ENCODE data around the gene AHSA1. TPM values are rescaled to one million over a fixed set of nuclear protein-coding genes. Genes with fewer than 3 reads are reported as not detected.

The AHSA1 gene
- total and polyA plus RNA-seq, 2 of the 8 experiments (the other 6 are each of a cell fraction or from before 2014, with no cell fraction given), result 155 to 221 TPM

GRCh38 chr14:77491056-77491455 lies 33.2 kb downstream of the AHSA1 start (continued):
- TF ChIP-seq POLR2AphosphoS5 (IDR thresholded peaks at IDR 0.05; ENCODE audit: low read depth, low read length), result no peak

All from H1 (cell line).